GM18907 (cell line): Measurements from ENCODE around the gene SFMBT2.
A peak's percentile ranks its signal among the peaks of the same experiment; 100 is the strongest.

Experiments
- ATAC-seq: cut with Tn5 transposase; IDR thresholded peaks from one replicate; pipeline ENCODE4 v1.9.1; 2021; ENCODE audit warnings: mild to moderate bottlenecking, moderate library complexity; ENCODE audit not compliant: unreplicated experiment

SFMBT2 gene

GRCh38 chr10:7410862-7411670, at the start of gene SFMBT2:
SFMBT2 (minus strand) TSS chr10:7411034; CDS start chr10:7381898, 29,136 bp downstream.
- peak; percentile 42 for ATAC-seq

DNA sequence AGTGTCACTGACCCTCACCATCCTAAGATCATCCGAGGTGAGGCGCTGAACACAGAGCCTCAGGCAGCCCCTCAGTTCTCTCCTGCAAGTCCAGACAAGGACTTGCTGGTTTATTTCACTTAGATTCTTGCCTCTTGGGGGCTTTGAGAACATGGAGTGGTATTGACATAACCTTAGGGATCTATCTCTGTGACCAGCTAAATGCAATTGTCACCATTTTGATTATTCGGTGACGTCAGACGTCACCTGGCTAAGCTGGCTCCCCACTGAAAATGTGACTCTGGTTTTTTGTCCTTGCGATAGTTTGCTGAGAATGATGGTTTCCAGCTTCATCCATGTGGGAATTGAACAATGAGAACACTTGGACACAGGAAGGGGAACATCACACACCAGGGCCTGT, 49.2 kb upstream of the SFMBT2 start:
- no peak for ATAC-seq

DNA sequence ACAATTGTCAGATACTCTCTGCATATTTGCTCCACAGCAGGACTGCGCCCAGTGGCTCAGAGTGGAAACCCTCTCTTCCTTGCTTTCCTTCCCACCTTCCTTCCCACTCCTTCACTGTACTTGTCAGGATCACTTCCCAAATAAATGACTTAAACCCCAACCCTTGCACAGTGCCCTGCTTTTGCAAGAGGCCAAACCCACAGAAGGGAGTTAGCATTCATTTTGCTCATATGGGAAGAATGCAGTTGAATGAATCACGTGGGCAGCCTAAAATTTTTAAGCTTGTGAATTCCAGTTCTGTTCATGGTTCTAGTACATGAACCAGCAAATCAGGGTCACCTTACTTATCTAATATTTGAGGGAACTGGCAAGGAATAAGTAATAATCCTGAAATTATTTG, 47.7 kb upstream of the SFMBT2 start:
- no peak for ATAC-seq

DNA sequence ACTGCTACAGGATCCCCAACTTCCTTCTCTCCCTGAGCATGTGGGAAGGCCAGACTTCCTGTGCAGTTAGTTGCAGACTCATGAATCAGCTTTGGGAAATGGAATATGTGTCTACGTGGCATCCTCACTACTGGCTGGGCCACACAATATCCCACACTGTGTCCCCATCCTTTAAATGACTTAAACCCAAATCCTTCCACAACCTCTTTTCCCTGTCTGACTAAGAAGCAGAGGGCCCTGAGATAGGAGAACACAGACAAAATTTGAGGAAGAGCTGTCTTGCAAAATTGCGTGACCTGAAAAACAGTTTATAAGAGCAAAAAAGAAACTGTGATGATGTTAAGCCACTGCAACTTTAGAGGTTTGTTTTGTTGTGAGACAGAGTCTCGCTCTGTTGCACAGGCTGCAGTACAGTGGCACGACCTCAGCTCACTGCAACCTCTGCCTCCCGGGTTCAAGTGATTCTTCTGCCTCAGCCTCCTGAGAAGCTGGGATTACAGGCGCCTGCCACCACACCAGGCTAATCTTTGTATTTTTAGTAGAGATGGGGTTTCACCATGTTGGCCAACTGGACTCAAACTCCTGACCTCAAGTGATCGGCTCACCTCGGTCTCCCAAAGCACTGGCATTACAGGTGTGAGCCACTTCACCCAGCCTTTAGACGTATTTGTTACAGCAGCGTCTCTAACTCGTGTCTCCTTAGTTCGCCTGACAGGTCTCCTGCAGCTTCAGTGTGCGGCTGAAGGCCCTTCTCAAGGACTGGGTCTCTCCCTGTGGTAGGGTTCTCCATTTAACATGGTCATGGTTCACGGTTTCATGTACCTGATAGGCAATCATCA, 46.9 kb upstream of the SFMBT2 start:
- ATAC-seq, result peak; percentile 71

- ATAC-seq, result no peak
Measured at GRCh38 chr10:7449063-7449695, 38.3 kb upstream of the SFMBT2 start.

DNA sequence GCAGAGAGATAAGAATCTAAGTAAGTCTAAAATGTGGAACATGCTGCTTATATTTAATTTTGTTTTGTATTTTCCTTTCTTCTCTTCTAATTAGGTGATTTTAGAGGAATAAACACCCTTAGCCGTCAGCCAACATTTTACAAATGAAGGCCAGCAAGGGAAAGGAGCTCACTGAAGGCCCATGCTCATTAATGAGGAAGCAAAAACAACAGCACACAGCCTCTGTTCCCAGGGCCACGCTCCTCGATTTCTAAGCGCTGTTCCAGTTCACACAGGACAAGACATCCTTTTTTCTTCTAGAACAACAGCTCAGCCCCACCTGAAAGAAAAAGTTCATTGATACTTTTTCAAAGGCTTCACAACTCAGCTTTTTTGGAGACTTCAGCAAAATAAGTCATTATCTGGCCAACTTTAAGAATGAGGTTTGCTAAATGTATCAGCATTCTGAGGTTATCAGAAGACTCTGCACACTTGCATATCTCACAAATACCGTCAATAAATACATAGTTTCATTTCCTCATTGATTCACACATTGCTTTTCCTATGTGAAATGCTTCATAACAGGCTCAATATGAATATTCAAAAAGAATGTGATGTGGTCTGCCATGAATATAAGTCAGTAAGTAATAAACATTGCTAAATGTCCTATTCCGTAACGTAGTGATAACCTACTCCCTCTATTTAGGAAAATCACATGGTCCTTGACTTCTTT, 34.8 kb upstream of the SFMBT2 start:
- ATAC-seq, result peak; percentile 77

GRCh38 chr10:7444551-7445121, 33.8 kb upstream of the SFMBT2 start:
- peak; percentile 61 for ATAC-seq

DNA sequence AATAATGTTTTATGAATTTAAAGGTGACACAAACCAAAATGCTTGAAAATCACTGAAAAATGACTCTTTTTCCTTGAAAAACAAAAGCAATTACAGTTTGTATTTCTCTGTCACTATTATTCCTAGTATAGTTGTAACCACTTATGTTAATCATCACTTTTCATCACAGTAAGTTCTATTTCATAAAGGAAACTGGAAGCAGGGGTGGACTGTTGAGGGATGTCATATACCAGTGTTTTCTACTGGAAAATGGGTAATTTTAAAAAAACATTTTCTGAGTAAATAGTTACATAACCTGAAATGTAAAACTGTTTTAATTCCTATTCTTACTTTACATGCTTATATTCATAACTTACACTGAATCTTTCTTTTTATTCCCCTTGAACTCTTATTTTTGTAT, 32.2 kb upstream of the SFMBT2 start:
- ATAC-seq, result no peak

- no peak for ATAC-seq
Measured at GRCh38 chr10:7441403-7442147, 30.7 kb upstream of the SFMBT2 start.

DNA sequence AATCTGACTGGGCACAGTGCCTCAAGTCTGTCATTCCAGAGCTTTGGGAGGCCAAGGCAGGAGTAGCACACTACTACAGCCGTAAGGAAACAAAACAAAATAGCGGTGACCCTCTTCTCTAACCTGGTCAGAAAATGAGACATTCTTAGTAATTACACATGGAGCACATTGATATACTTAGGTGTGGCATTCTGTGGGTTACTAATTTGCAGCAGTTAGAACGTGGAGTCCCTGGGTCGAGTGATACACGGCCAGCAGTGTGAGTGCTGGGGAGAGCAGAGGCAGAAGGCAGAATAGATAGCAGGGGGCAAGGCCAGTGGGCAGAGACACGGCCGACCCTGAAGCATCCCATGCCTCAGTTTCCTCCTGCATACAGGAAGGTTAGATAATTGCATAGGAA, 28.9 kb upstream of the SFMBT2 start:
- no peak for ATAC-seq

DNA sequence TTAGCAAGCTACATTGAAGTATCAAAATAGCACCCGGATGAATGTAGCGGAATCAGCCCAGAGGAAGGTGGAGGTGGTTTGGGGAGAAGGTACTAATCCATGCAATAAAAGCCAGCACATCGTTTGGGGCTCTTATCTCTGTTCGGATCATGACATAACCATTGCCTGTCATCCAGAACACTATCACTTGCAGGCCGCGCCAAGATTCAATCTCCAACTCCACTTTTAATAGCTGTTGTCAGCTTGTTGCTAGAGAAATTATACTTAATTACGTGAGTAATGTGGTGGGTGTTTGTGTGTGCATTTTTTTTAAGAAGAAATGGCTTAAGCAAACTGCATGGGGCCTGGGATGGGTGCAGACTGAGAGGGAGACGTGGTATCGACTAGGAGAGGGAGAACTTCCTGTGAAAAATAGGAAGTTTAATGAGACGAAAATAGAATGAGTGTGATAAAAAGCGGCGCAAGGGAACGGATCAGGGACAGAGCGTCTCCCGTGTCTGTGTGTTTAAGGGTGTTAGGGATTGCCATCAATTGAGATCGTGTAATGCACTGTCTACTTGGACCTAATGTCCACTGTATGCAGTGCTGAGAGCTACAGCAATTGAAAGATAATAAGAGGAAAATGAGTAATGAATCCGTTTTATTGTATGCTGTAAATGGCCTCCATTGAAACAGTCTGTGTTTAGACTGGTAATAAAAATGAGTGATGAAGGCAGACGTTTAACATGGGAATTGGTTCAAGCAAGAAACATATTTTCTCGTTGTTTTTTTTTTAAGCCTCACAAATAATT, 27.6 kb upstream of the SFMBT2 start:
- ATAC-seq, result no peak

GRCh38 chr10:7436490-7437100, 25.8 kb upstream of the SFMBT2 start:
- ATAC-seq, result no peak

DNA sequence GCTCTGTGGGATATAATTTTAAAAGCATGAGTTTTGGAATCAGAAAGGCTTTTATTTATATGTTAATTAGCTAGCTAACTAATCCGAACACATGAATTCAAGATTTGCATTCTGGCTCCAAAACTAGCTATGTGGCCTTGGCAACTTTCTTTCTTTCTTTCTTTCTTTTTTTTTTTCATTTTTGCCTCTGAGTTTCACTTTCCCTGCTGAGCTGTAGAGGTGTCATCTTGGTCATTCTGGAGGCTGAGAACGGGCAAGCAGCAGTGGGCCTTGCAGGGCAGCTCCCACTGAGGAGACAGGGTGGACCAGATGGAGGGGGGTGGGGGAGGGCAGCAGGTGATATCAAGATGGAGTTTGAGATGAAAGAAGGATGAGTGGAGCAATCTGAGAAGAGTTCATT, 24.8 kb upstream of the SFMBT2 start:
- peak; percentile 55 for ATAC-seq

- ATAC-seq, result no peak
Measured at GRCh38 chr10:7434378-7434777, 23.5 kb upstream of the SFMBT2 start.

GRCh38 chr10:7433861-7434260, 23.0 kb upstream of the SFMBT2 start:
- no peak for ATAC-seq

GRCh38 chr10:7432884-7433726, 22.3 kb upstream of the SFMBT2 start:
- no peak for ATAC-seq

- ATAC-seq, result no peak
Measured at GRCh38 chr10:7428673-7429350, 18.0 kb upstream of the SFMBT2 start.
